GM12878 (cell line): ENCODE results near the gene APOBEC2. TPM values are rescaled to one million over a fixed set of nuclear protein-coding genes. Genes with fewer than 3 reads are reported as not detected.

Experiments
- ATAC-seq: fragments of 200-7000 bp; cut with Tn5 transposase; 3 replicates; pipeline ENCODE4 v1.9.1; 2020; ENCODE audit warnings: mild to moderate bottlenecking, moderate library complexity
- BruUV-seq: library from RNA; stranded (reverse); fragments of 400-500 nt; replicated peaks from 2 replicates; lab custom pipeline; 2021; lab: Mats Ljungman, UMichigan
- CTCF ChIA-PET: fragments of 300-600 bp; sonication (Branson Sonifier 250); formaldehyde crosslinking; extraction: SDS; loops from one replicate; lab custom pipeline; 2021; ENCODE audit warnings: inconsistent platforms; lab: Yijun Ruan, JAX
- POLR2A ChIA-PET: fragments of 350-600 bp; formaldehyde crosslinking; extraction: SDS; loops from one replicate; lab custom pipeline; 2021; ENCODE audit warnings: inconsistent platforms; lab: Charles Lee
- RAD21 ChIA-PET: fragments of 300-600 bp; sonication (Branson Sonifier 250); formaldehyde crosslinking; loops from one replicate; lab custom pipeline; 2023; ENCODE audit warnings: antibody characterized with exemption; ENCODE audit not compliant: unreplicated experiment; lab: Charles Lee
- SMC1A ChIA-PET: fragments of 300-600 bp; sonication (Branson Sonifier 250); formaldehyde crosslinking; loops from one replicate; lab custom pipeline; 2023; ENCODE audit not compliant: unreplicated experiment, uncharacterized antibody; lab: Charles Lee
- DNase-seq: peaks from one replicate; pipeline ENCODE4 v3.0.0-alpha.2; 2011; ENCODE audit warnings: low read depth, low spot score
- FAIRE-seq: peaks from 3 replicates; lab custom pipeline; 2011; peaks lifted over from hg19 to GRCh38; lab: Jason Lieb, UNC
- H2AFZ ChIP-seq: 2 replicates; pipeline ENCODE4 v1.6.0; 2011; ENCODE audit warnings: low read depth, low read length, control low read depth; ENCODE audit not compliant: control insufficient read depth
- H3K27ac ChIP-seq: 2 replicates; pipeline ENCODE4 v1.5.1; 2011; ENCODE audit warnings: control low read depth; ENCODE audit not compliant: control insufficient read depth, insufficient read depth
- H3K27me3 ChIP-seq, 2 experiments: replicated peaks in 1 of 2; 2 replicates each; pipeline versions ENCODE4 v1.6.0 to v1.6.1; 2011; ENCODE audit warnings: low read length in 1 of 2; ENCODE audit not compliant: control insufficient read depth in 2 of 2, insufficient read depth in 2 of 2
- H3K36me3 ChIP-seq, 2 experiments: 2 replicates each; pipeline ENCODE4 v1.5.1; 2011; ENCODE audit warnings: low read length in 1 of 2; ENCODE audit not compliant: control insufficient read depth in 2 of 2, insufficient read depth in 2 of 2
- H3K4me1 ChIP-seq: 2 replicates; pipeline ENCODE4 v1.6.1; 2011; ENCODE audit warnings: mild to moderate bottlenecking, low read length, moderate library complexity, mixed read lengths; ENCODE audit not compliant: control insufficient read depth, insufficient read depth
- H3K4me2 ChIP-seq: 2 replicates; pipeline ENCODE4 v1.6.0; 2011; ENCODE audit warnings: control low read depth; ENCODE audit not compliant: control insufficient read depth, insufficient read depth
- H3K4me3 ChIP-seq: fragments of 200-600 bp; sonication (generic); 2 replicates; pipeline ENCODE4 v1.5.1; 2016
- H3K79me2 ChIP-seq: 2 replicates; pipeline ENCODE4 v1.6.0; 2011; ENCODE audit warnings: low read length; ENCODE audit not compliant: control insufficient read depth, insufficient read depth
- H3K9ac ChIP-seq: 2 replicates; pipeline ENCODE4 v1.8.0; 2011; ENCODE audit warnings: low read length, control low read depth, mixed read lengths; ENCODE audit not compliant: control insufficient read depth, insufficient read depth
- H3K9me3 ChIP-seq: replicated peaks from 3 replicates; pipeline ENCODE4 v1.5.1; 2011; ENCODE audit warnings: mild to moderate bottlenecking, low read length; ENCODE audit not compliant: control insufficient read depth, insufficient read depth
- H4K20me1 ChIP-seq: 2 replicates; pipeline ENCODE4 v1.6.0; 2011; ENCODE audit not compliant: control insufficient read depth, insufficient read depth
- BCL11A ChIP-seq: IDR thresholded peaks from 2 replicates; pipeline ENCODE4 v1.6.1; 2011; ENCODE audit warnings: low read depth, low read length
- BHLHE40 ChIP-seq, 2 experiments: fragments of 450-650 bp in 1 of 2; IDR thresholded peaks; 2 replicates each; pipeline ENCODE4 v1.6.1; 2011 to 2017; ENCODE audit warnings: low read depth in 2 of 2, borderline replicate concordance in 1 of 2, improper control_type of control experiment in 1 of 2, low read length in 1 of 2, mild to moderate bottlenecking in 1 of 2
- DPF2 ChIP-seq: fragments of 450-650 bp; IDR thresholded peaks from 2 replicates; pipeline ENCODE4 v1.6.1; 2017; ENCODE audit warnings: mild to moderate bottlenecking
- EED ChIP-seq: sonication (generic); IDR thresholded peaks from 2 replicates; pipeline ENCODE4 v1.6.1; 2016; ENCODE audit warnings: antibody characterized with exemption, low read depth
- HDGF ChIP-seq: fragments of 450-650 bp; IDR thresholded peaks from 2 replicates; pipeline ENCODE4 v1.6.1; 2016; ENCODE audit warnings: antibody characterized with exemption
- MEF2A ChIP-seq: IDR thresholded peaks from 2 replicates; pipeline ENCODE4 v1.6.1; 2011; ENCODE audit warnings: low read depth, mild to moderate bottlenecking, low read length, moderate library complexity; ENCODE audit not compliant: insufficient read depth
- MXI1 ChIP-seq: fragments of 150-350 bp; IDR thresholded peaks from 2 replicates; pipeline ENCODE4 v1.6.1; 2011; ENCODE audit warnings: low read depth, mild to moderate bottlenecking, inconsistent platforms, low read length, improper control_type of control experiment
- NR2F1 ChIP-seq: fragments of 450-650 bp; conservative IDR thresholded peaks from 2 replicates; pipeline ENCODE4 v1.6.1; 2017; ENCODE audit warnings: mild to moderate bottlenecking
- PAX8 ChIP-seq: fragments of 450-650 bp; IDR thresholded peaks from 2 replicates; pipeline ENCODE4 v1.6.1; 2017; ENCODE audit warnings: mild to moderate bottlenecking, moderate library complexity
- POLR2A ChIP-seq: IDR thresholded peaks from 2 replicates; pipeline ENCODE4 v1.6.1; 2011; ENCODE audit warnings: low read depth, mild to moderate bottlenecking, low read length
- RB1 ChIP-seq: fragments of 450-650 bp; formaldehyde crosslinking; IDR thresholded peaks from 2 replicates; pipeline ENCODE4 v1.6.1; 2017; ENCODE audit warnings: mild to moderate bottlenecking, borderline replicate concordance
- RCOR1 ChIP-seq: conservative IDR thresholded peaks from 2 replicates; pipeline ENCODE4 v1.6.1; 2012; ENCODE audit warnings: low read depth, low read length, improper control_type of control experiment
- SMARCA5 ChIP-seq: fragments of 450-650 bp; IDR thresholded peaks from 2 replicates; pipeline ENCODE4 v1.6.1; 2017; ENCODE audit warnings: mild to moderate bottlenecking
- STAT1 ChIP-seq: fragments of 450-650 bp; conservative IDR thresholded peaks from 2 replicates; pipeline ENCODE4 v1.6.1; 2014; ENCODE audit warnings: antibody characterized with exemption, mild to moderate bottlenecking
- TBL1XR1 ChIP-seq: IDR thresholded peaks from 2 replicates; pipeline ENCODE4 v1.6.1; 2012; ENCODE audit warnings: low read depth, low read length, improper control_type of control experiment
- TCF12 ChIP-seq: IDR thresholded peaks from 2 replicates; pipeline ENCODE4 v1.6.1; 2011; ENCODE audit warnings: low read depth, mild to moderate bottlenecking, low read length
- TCF3 ChIP-seq: IDR thresholded peaks from 2 replicates; pipeline ENCODE4 v1.6.1; 2012; ENCODE audit warnings: low read depth, mild to moderate bottlenecking, low read length, borderline replicate concordance; ENCODE audit not compliant: insufficient read depth
- WGBS: methylation state at CpG from one replicate; pipeline ENCODE4 v1.1.6; 2016; ENCODE audit warnings: low lambda C conversion rate; ENCODE audit not compliant: insufficient replicate concordance, insufficient coverage; ENCODE audit errors: missing lambda C conversion rate; 5-methylcytosine and 5-hydroxymethylcytosine counted together
- in situ Hi-C: fragments of 300-500 bp; cut with MboI; formaldehyde crosslinking; loops from 9 replicates; pipeline ENCODE4 v1.14.3; 2018; ENCODE audit warnings: mixed read lengths
- intact Hi-C: fragments of 100-400 bp; cut with micrococcal nuclease; formaldehyde crosslinking; loops from one replicate; pipeline ENCODE4 v1.14.2; 2022; ENCODE audit not compliant: unreplicated experiment
- polyA plus RNA-seq, 11 experiments: library from polyadenylated mRNA; depleted of rRNA in 4 of 11; unstranded in 6 of 11; stranded (reverse) in 5 of 11; fragments of >200 nt; fragmentation: Nextera tagmentation in 4 of 11; fragmentation: Illumina TruSeq in 1 of 11; extraction: Ambion mirVana in 4 of 11; extraction: Trizol in 1 of 11; gene quantifications; 1 replicate in 1 of 11; 2 replicates in 10 of 11; pipeline versions ENCODE4 v1.2.1 to v1.2.3, GENCODE V29; 2011 to 2016; ENCODE audit warnings: inconsistent platforms in 2 of 11, missing spikeins in 2 of 11, low read depth in 1 of 11
- total RNA-seq, 4 experiments: library from RNA; depleted of rRNA in 3 of 4; stranded (reverse); fragments of >200 nt in 3 of 4; fragmentation: Illumina TruSeq in 1 of 4; extraction: Trizol in 1 of 4; gene quantifications; 2 replicates each; pipeline versions ENCODE4 v1.2.1 to v1.2.3, GENCODE V29; 2013 to 2021
- TF ChIP-seq, protein P1 (sequence below): fragments of 450-650 bp; formaldehyde crosslinking; IDR thresholded peaks from 2 replicates; pipeline ENCODE4 v1.5.0; 2022; ENCODE audit warnings: mild to moderate bottlenecking, missing genetic modification characterization
- TF ChIP-seq, protein P2 (sequence below): fragments of 450-650 bp; IDR thresholded peaks from 2 replicates; pipeline ENCODE4 v1.6.1; 2017; ENCODE audit warnings: borderline replicate concordance

Gene APOBEC2
- total and polyA plus RNA-seq, 10 of the 15 experiments (the other 5 are each of a cell fraction or from before 2014, with no cell fraction given), result 0.11 to 1.4 (median 0.87) TPM; not detected in 6

DNA sequence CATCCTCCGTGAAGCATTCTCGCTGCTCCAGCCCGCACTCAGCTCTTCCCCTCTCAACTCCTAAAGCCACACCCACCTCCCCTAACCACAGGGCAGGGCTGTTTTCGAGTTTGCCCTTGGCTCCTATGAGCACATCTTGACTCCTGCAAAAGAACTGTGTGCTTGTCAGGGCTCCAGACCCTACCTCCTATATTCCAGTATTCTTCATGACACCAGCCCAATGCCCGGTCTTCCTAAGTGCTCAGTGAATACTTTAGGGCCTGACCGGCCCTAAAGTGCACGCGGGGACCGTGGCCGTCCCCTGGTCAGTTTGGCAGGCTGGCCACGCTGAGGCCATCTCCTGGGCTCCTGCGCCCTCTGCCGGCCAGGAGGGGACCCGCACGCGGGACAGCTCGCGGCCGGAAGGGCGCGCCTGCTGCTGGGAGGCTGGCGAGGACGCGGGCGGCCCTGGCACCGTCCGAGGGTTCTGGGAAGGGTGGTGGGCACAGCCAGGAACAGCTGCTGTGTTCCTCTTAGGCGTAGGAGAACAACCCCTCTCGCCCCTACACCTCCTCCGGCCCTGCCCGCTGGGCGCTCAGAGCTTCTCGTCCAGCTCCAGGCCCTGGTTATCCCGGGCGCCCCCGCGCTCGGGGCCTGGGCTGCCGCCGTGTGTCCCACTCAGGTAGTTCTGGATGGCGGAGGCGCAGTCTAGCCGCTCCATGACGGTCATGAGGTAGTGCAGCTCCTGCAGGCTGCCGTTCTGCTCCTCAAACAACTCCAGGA lies 25.0 kb upstream of the APOBEC2 start:
- WGBS, result under 1% methylated on average over 45 of the region's 45 CpGs
- peak overlapping the region; percentile 29; the same call in 1 of the 2 replicates for H3K27ac ChIP-seq
- CTCF ChIA-PET, result interaction anchor here (0.7 to 5.2 kb wide), 22 partner anchors 9 to 1679 kb away, joined by 3 to 57 read pairs (median 6); partner anchors contain the start of gene UNC5CL
- no peak; the same call in 1 of the 2 replicates for TF ChIP-seq HDGF
- TF ChIP-seq POLR2A, result peak; percentile 80
- TF ChIP-seq, protein P1, sequence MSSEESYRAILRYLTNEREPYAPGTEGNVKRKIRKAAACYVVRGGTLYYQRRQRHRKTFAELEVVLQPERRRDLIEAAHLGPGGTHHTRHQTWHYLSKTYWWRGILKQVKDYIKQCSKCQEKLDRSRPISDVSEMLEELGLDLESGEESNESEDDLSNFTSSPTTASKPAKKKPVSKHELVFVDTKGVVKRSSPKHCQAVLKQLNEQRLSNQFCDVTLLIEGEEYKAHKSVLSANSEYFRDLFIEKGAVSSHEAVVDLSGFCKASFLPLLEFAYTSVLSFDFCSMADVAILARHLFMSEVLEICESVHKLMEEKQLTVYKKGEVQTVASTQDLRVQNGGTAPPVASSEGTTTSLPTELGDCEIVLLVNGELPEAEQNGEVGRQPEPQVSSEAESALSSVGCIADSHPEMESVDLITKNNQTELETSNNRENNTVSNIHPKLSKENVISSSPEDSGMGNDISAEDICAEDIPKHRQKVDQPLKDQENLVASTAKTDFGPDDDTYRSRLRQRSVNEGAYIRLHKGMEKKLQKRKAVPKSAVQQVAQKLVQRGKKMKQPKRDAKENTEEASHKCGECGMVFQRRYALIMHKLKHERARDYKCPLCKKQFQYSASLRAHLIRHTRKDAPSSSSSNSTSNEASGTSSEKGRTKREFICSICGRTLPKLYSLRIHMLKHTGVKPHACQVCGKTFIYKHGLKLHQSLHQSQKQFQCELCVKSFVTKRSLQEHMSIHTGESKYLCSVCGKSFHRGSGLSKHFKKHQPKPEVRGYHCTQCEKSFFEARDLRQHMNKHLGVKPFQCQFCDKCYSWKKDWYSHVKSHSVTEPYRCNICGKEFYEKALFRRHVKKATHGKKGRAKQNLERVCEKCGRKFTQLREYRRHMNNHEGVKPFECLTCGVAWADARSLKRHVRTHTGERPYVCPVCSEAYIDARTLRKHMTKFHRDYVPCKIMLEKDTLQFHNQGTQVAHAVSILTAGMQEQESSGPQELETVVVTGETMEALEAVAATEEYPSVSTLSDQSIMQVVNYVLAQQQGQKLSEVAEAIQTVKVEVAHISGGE, result no peak
- TF ChIP-seq BHLHE40 (IDR thresholded peaks at IDR 0.05; ENCODE audit: borderline replicate concordance in 1 of 2, low read depth in 2 of 2, low read length in 1 of 2), result peak; percentile 51 to 65; a peak in 3 of 4 replicates
- TF ChIP-seq NR2F1, result 0 out of 2 replicates have a peak, but pooled peaks have one; percentile 29
- peak; percentile 58; the same call in 1 of the 2 replicates for TF ChIP-seq MXI1
- TF ChIP-seq SMARCA5, result peak; percentile 95
- TF ChIP-seq EED, result peak; percentile 36; the same call in 1 of the 2 replicates
- TF ChIP-seq MEF2A, result no peak
- TF ChIP-seq STAT1, result 0 out of 2 replicates have a peak, but pooled peaks have one; percentile 85
- TF ChIP-seq, protein P2, sequence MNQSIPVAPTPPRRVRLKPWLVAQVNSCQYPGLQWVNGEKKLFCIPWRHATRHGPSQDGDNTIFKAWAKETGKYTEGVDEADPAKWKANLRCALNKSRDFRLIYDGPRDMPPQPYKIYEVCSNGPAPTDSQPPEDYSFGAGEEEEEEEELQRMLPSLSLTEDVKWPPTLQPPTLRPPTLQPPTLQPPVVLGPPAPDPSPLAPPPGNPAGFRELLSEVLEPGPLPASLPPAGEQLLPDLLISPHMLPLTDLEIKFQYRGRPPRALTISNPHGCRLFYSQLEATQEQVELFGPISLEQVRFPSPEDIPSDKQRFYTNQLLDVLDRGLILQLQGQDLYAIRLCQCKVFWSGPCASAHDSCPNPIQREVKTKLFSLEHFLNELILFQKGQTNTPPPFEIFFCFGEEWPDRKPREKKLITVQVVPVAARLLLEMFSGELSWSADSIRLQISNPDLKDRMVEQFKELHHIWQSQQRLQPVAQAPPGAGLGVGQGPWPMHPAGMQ, result no peak
- peak; percentile 89; the same call in 1 of the 2 replicates for TF ChIP-seq RB1
- no peak for TF ChIP-seq TBL1XR1
- TF ChIP-seq DPF2, result peak; percentile 45; the same call in 1 of the 2 replicates
- no peak for TF ChIP-seq BCL11A
- no peak for TF ChIP-seq PAX8
- TF ChIP-seq RCOR1, result no peak
- TF ChIP-seq TCF3, result peak; percentile 62; the same call in 1 of the 2 replicates
- TF ChIP-seq TCF12, result 0 out of 2 replicates have a peak, but pooled peaks have one; percentile 53

More for the DNA sequence above, 25.0 kb upstream of the APOBEC2 start:
- peaks cover 8% of the 10 kb centered on the region for H3K4me1 ChIP-seq
- BruUV-seq, result no TSS peak
- no peaks in the 10 kb centered on the region for H3K36me3 ChIP-seq
- peak overlapping the region; percentile 38; the same call in 1 of the 2 replicates for H3K4me3 ChIP-seq
- FAIRE-seq (no peak), DNase-seq (peak; percentile 30), ATAC-seq (peak; percentile 97)
- SMC1A ChIA-PET, result interaction anchor here (0.9 to 3.8 kb wide), 7 partner anchors 9 to 47 kb away, joined by 3 to 13 read pairs (median 6); partner anchors contain the start of gene UNC5CL
- peak overlapping the region; percentile 94 for H3K4me2 ChIP-seq
- RAD21 ChIA-PET, result interaction anchor here (0.7 to 1.3 kb wide), 7 partner anchors 10 to 1162 kb away, joined by 3 to 6 read pairs (median 4); partner anchors contain the start of gene TREML2
- intact Hi-C loops (loop anchor here (1.0 kb wide), 1 partner anchor 22 kb away; no protein-coding TSS in a partner anchor), in situ Hi-C loops (no loop called here)
- no peaks in the 10 kb centered on the region; the same call in 1 of the 2 replicates for H4K20me1 ChIP-seq
- H3K79me2 ChIP-seq, result no peaks in the 10 kb centered on the region
- H2AFZ ChIP-seq, result peak overlapping the region; percentile 91
- H3K9ac ChIP-seq, result peak overlapping the region; percentile 64
- no peaks in the 10 kb centered on the region for H3K27me3 ChIP-seq
- no peaks in the 10 kb centered on the region for H3K9me3 ChIP-seq
- POLR2A ChIA-PET, result interaction anchor here (1.1 kb wide), 1 partner anchor 43 kb away, joined by 5 read pairs; no protein-coding TSS in a partner anchor
